Esophagus squamous epithelium (tissue), 4 donors: ENCODE measurements around the gene TSPAN8.

Experiments used
- POLR2A ChIP-seq, 4 donors: fragments of 450-650 bp; IDR thresholded peaks; one replicate each; pipeline ENCODE4 v1.6.1; 2017; ENCODE audit warnings: antibody characterized with exemption in 4 of 4, mild to moderate bottlenecking in 4 of 4, moderate library complexity in 3 of 4
- TF ChIP-seq, protein P1 (sequence below), 6 experiments: fragments of 450-650 bp in 4 of 6; fragments of 200-600 bp in 2 of 6; sonication (generic) in 2 of 6; IDR thresholded peaks; one replicate each; pipeline ENCODE4 v1.5.1; 2016 to 2019; ENCODE audit warnings: antibody characterized with exemption in 6 of 6, mild to moderate bottlenecking in 4 of 6, moderate library complexity in 4 of 6

DNA sequence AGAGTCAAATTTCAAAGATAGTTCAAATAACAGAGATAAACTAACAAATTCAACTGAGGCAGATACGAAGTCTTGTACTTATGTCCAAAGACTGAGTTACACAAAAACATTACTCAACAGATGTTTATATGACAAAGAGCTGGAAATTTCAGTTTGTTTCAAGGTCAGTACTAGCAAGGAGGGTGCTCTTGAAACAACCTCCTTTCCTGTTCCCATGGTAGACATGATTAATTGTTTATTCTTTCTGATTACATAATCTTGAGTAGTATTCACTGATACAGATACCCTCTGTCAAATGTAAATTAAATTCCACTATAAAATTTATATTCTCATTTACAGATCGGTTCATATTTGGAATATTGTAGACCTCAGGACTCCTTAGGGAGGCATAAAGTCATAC, 23.4 kb downstream of the TSPAN8 start:
- no peak for TF ChIP-seq POLR2A (IDR thresholded peaks at IDR 0.05)
- TF ChIP-seq, protein P1, sequence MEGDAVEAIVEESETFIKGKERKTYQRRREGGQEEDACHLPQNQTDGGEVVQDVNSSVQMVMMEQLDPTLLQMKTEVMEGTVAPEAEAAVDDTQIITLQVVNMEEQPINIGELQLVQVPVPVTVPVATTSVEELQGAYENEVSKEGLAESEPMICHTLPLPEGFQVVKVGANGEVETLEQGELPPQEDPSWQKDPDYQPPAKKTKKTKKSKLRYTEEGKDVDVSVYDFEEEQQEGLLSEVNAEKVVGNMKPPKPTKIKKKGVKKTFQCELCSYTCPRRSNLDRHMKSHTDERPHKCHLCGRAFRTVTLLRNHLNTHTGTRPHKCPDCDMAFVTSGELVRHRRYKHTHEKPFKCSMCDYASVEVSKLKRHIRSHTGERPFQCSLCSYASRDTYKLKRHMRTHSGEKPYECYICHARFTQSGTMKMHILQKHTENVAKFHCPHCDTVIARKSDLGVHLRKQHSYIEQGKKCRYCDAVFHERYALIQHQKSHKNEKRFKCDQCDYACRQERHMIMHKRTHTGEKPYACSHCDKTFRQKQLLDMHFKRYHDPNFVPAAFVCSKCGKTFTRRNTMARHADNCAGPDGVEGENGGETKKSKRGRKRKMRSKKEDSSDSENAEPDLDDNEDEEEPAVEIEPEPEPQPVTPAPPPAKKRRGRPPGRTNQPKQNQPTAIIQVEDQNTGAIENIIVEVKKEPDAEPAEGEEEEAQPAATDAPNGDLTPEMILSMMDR (IDR thresholded peaks at IDR 0.05): no peak
